Fibroblast of lung (primary cell): ENCODE data around the gene ADCY9.

Experiments used
- CTCF ChIP-seq, 2 donors: IDR thresholded peaks in 1 of 2; conservative IDR thresholded peaks in 1 of 2; 1 replicate in 1 of 2; 2 replicates in 1 of 2; pipeline ENCODE4 v1.5.1; 2011 to 2012; ENCODE audit warnings: low read length in 2 of 2, control low read depth in 1 of 2, inconsistent platforms in 1 of 2, low read depth in 1 of 2, mild to moderate bottlenecking in 1 of 2
- EZH2 ChIP-seq: IDR thresholded peaks from 2 replicates; pipeline ENCODE4 v1.5.1; 2012; ENCODE audit warnings: low read length, control low read depth, mild to moderate bottlenecking; ENCODE audit errors: missing control alignments

- TF ChIP-seq CTCF (conservative IDR thresholded peaks at IDR 0.05 in 1 of 2, IDR thresholded peaks at IDR 0.05 in 1 of 2; ENCODE audit: low read depth in 1 of 2, low read length in 2 of 2) = no peak
- TF ChIP-seq EZH2 = no peak
Observed at GRCh38 chr16:3988011-3988410, 128.2 kb downstream of the ADCY9 start.
